ENCODE measurements around the gene NTM. TPM values are rescaled to one million over a fixed set of nuclear protein-coding genes. Genes with fewer than 3 reads are reported as not detected.

NTM gene
- total and polyA plus RNA-seq, 2 of the 8 experiments (the other 6 are each of a cell fraction or from before 2014, with no cell fraction given), result 13.4 to 20.0 TPM

DNA sequence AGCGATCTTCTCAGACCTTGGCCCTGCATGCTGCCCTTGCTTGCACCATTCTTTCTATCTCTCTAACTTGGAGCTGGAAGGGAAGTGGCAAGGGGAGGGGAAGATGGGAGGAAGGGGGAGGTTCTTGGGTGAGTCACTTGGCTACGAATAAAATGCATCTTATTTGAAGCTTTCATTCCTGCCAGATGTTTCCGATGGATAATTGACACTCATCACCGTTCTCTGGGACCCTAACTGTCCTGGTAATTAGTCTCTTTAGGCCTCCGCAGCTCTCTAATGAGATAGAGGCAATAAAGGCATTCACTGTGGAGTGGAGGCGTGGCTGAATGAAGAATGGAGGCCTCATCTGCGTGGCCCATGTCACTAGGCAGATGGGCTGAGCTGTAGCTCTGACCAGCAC is 960.1 kb downstream of the NTM start:
- H3K23me2 ChIP-seq (ENCODE audit: low read depth, low read length), result no peaks in the 10 kb centered on the region
- no peaks in the 10 kb centered on the region for H4K20me1 ChIP-seq (replicated peaks in 1 of 2; ENCODE audit: control insufficient read depth in 1 of 2, insufficient read depth in 2 of 2, low read length in 2 of 2)
- ChIA-PET POLR2A (ENCODE audit: partially characterized antibody) (no interaction called here), CTCF (ENCODE audit: partially characterized antibody) (interaction anchor here (2.0 to 5.8 kb wide), 2 partner anchors 18 to 30 kb away, joined by 8 to 36 read pairs; no protein-coding TSS in a partner anchor)
- WGBS, 2 experiments (ENCODE audit: extremely low coverage in 1 of 2, insufficient coverage in 1 of 2, insufficient read length in 1 of 2, insufficient replicate concordance in 2 of 2, low coverage in 1 of 2, low lambda C conversion rate in 2 of 2, missing lambda C conversion rate in 1 of 2), result 93% methylated on average over 7 of the region's 7 CpGs; no CpG with 5 or more reads in 1 of the 2 experiments
- H3K4me3 ChIP-seq (ENCODE audit: extremely low read depth in 1 of 4, insufficient read depth in 2 of 4, low read depth in 3 of 4, low read length in 4 of 4), result no peak overlapping the region
- H3K27ac ChIP-seq (ENCODE audit: low read depth, low read length), result no peak overlapping the region
- no peak overlapping the region for H3K23ac ChIP-seq (ENCODE audit: insufficient read length)
- H2BK120ac ChIP-seq (replicated peaks; ENCODE audit: low read depth, low read length), result no peak overlapping the region
- H3K79me1 ChIP-seq (ENCODE audit: low read depth, low read length), result no peaks in the 10 kb centered on the region
- H4K5ac ChIP-seq (ENCODE audit: insufficient read length, low read depth, low read length), result no peak overlapping the region
- H3K56ac ChIP-seq (replicated peaks; ENCODE audit: insufficient read length, low read depth, low read length), result no peak overlapping the region
- no peak overlapping the region for H3K9ac ChIP-seq (replicated peaks in 1 of 4; ENCODE audit: extremely low read depth in 1 of 4, low read depth in 3 of 4, low read length in 3 of 4)
- no peak overlapping the region for H3K14ac ChIP-seq (ENCODE audit: insufficient read length)
- DNase-seq (ENCODE audit: low read depth in 1 of 2, low spot score in 2 of 2), result no peak
- no peaks in the 10 kb centered on the region for H3K36me3 ChIP-seq (ENCODE audit: control insufficient read depth in 2 of 4, insufficient read depth in 4 of 4, low read length in 3 of 4)
- H2BK15ac ChIP-seq (ENCODE audit: low read length), result no peak overlapping the region
- peaks cover 0 to 7% (median 3%) of the 10 kb centered on the region in 4 experiments; a peak in 3 of 7 replicates for H3K4me1 ChIP-seq (replicated peaks in 1 of 4; ENCODE audit: control insufficient read depth in 3 of 4, insufficient read depth in 4 of 4, low read length in 3 of 4)
- no peak overlapping the region for H2AK5ac ChIP-seq (ENCODE audit: low read depth, low read length)
- FAIRE-seq, result no peak
- no peak overlapping the region for H3K18ac ChIP-seq (ENCODE audit: extremely low read depth, low read length)
- H3K4me2 ChIP-seq (ENCODE audit: insufficient read depth in 1 of 2, low read depth in 2 of 2, low read length in 2 of 2), result no peak overlapping the region
- no peak overlapping the region for H2BK5ac ChIP-seq (ENCODE audit: low read depth, low read length)
- no peak overlapping the region for H3K4ac ChIP-seq (replicated peaks; ENCODE audit: insufficient read length, low read depth, low read length)
- H4K8ac ChIP-seq (ENCODE audit: extremely low read depth, insufficient read depth, low read length), result no peak overlapping the region
- H3K9me3 ChIP-seq (ENCODE audit: insufficient read depth in 2 of 2, low read depth in 1 of 2, low read length in 1 of 2), result no peaks in the 10 kb centered on the region
- peaks cover 0 to 6% (median under 1%) of the 10 kb centered on the region in 4 experiments; a peak in 4 of 7 replicates for H3K27me3 ChIP-seq (replicated peaks in 1 of 4; ENCODE audit: control insufficient read depth in 3 of 4, extremely low read depth in 1 of 4, insufficient read depth in 3 of 4, low read length in 3 of 4)
- H3K79me2 ChIP-seq (ENCODE audit: control insufficient read depth in 1 of 2, insufficient read depth in 2 of 2, low read length in 2 of 2), result no peaks in the 10 kb centered on the region
- H4K91ac ChIP-seq (replicated peaks; ENCODE audit: insufficient read length, low read length), result no peak overlapping the region
- no peak overlapping the region for H2BK12ac ChIP-seq (ENCODE audit: low read depth, low read length)
- no peak overlapping the region for H2AFZ ChIP-seq (ENCODE audit: low read length)
- H2BK20ac ChIP-seq (ENCODE audit: low read length), result no peak overlapping the region
- TF ChIP-seq CBX5 (IDR thresholded peaks at IDR 0.05; ENCODE audit: low read depth, low read length) (no peak), TAF1 (IDR thresholded peaks at IDR 0.05; ENCODE audit: low read depth, low read length) (no peak), BACH1 (IDR thresholded peaks at IDR 0.05; ENCODE audit: low read length) (no peak), JUND (IDR thresholded peaks at IDR 0.05; ENCODE audit: low read length) (no peak), CEBPB (IDR thresholded peaks at IDR 0.05; ENCODE audit: low read depth, low read length) (no peak), SUZ12 (IDR thresholded peaks at IDR 0.05; ENCODE audit: low read length) (no peak), RBBP5 (IDR thresholded peaks at IDR 0.05; ENCODE audit: borderline replicate concordance, low read depth, low read length) (no peak), CHD1 (IDR thresholded peaks at IDR 0.05; ENCODE audit: low read depth, low read length) (no peak), PHF8 (conservative IDR thresholded peaks at IDR 0.05; ENCODE audit: low read depth, low read length) (no peak), POU5F1 (IDR thresholded peaks at IDR 0.05; ENCODE audit: low read depth, low read length) (no peak), RFX5 (IDR thresholded peaks at IDR 0.05; ENCODE audit: borderline replicate concordance, low read depth, low read length) (no peak), E2F6 (IDR thresholded peaks at IDR 0.05) (no peak), CBX8 (IDR thresholded peaks at IDR 0.05; ENCODE audit: borderline replicate concordance, low read depth, low read length) (no peak), MAX (IDR thresholded peaks at IDR 0.05) (no peak), TEAD4 (IDR thresholded peaks at IDR 0.05; ENCODE audit: low read depth, low read length) (no peak)
